B cell (primary cell): ENCODE measurements around the gene CPA1. TPM values are rescaled to one million over a fixed set of nuclear protein-coding genes. Genes with fewer than 3 reads are reported as not detected.

ENCODE experiments used
- ATAC-seq: fragments of 200-7000 bp; cut with Tn5 transposase; one replicate; pipeline ENCODE4 v1.10.0; 2021; ENCODE audit warnings: low read depth, mild to moderate bottlenecking, moderate number of reproducible peaks, moderate library complexity
- CTCF ChIA-PET: fragments of 350-600 bp; sonication (Branson Sonifier 250); formaldehyde crosslinking; loops from one replicate; lab custom pipeline; 2021; ENCODE audit warnings: antibody characterized with exemption, inconsistent platforms; lab: Charles Lee
- POLR2A ChIA-PET: fragments of 350-600 bp; sonication (Branson Sonifier 250); formaldehyde crosslinking; loops from one replicate; lab custom pipeline; 2021; ENCODE audit warnings: antibody characterized with exemption; lab: Charles Lee
- DNase-seq: peaks from one replicate; pipeline ENCODE4 v3.0.0; 2013
- H2AFZ ChIP-seq: 2 replicates; pipeline ENCODE4 v1.6.1; 2012; ENCODE audit warnings: mild to moderate bottlenecking, low read depth, low read length; ENCODE audit not compliant: insufficient read depth, poor library complexity, severe bottlenecking
- H3K27ac ChIP-seq, 2 donors: 1 replicate in 1 of 2; 2 replicates in 1 of 2; pipeline ENCODE4 v1.5.1; 2012 to 2013; ENCODE audit warnings: low read length in 2 of 2, mild to moderate bottlenecking in 2 of 2, moderate library complexity in 1 of 2
- H3K27me3 ChIP-seq, 4 experiments: fragments of 200-600 bp in 1 of 4; sonication (generic) in 1 of 4; replicated peaks in 1 of 4; 1 replicate in 2 of 4; 2 replicates in 2 of 4; pipeline versions ENCODE4 v1.6.1 to v1.7.0; 2013 to 2016; ENCODE audit warnings: low read length in 3 of 4, mild to moderate bottlenecking in 2 of 4, mixed read lengths in 1 of 4, moderate library complexity in 1 of 4; ENCODE audit not compliant: insufficient read depth in 4 of 4, control insufficient read depth in 3 of 4; ENCODE audit errors: control extremely low read depth in 1 of 4
- H3K36me3 ChIP-seq, 2 experiments: replicated peaks in 1 of 2; 1 replicate in 1 of 2; 2 replicates in 1 of 2; pipeline versions ENCODE4 v1.6.1 to v1.7.1; 2013; ENCODE audit warnings: low read length in 1 of 2; ENCODE audit not compliant: insufficient read depth in 2 of 2, control insufficient read depth in 1 of 2; ENCODE audit errors: control extremely low read depth in 1 of 2, extremely low read depth in 1 of 2
- H3K4me1 ChIP-seq, 2 donors: fragments of 200-600 bp in 1 of 2; sonication (generic) in 1 of 2; 1 replicate in 1 of 2; 2 replicates in 1 of 2; pipeline versions ENCODE4 v1.5.1 to v1.6.1; 2013 to 2017; ENCODE audit warnings: low read length in 2 of 2; ENCODE audit not compliant: control insufficient read depth in 2 of 2, insufficient read depth in 2 of 2
- H3K4me2 ChIP-seq: replicated peaks from 2 replicates; pipeline ENCODE3; 2012; ENCODE audit warnings: mild to moderate bottlenecking, low read depth, low read length; ENCODE audit not compliant: poor library complexity, severe bottlenecking
- H3K4me3 ChIP-seq, 5 experiments: fragments of 200-600 bp in 1 of 5; sonication (generic) in 1 of 5; 1 replicate in 3 of 5; 2 replicates in 2 of 5; pipeline versions ENCODE4 v1.5.1 to v1.7.0; 2011 to 2016; ENCODE audit warnings: low read length in 4 of 5, mild to moderate bottlenecking in 4 of 5, low read depth in 2 of 5, control low read depth in 1 of 5, moderate library complexity in 1 of 5; ENCODE audit not compliant: insufficient read depth in 1 of 5; ENCODE audit errors: control extremely low read depth in 1 of 5, extremely low read depth in 1 of 5
- H3K79me2 ChIP-seq: fragments of 200-600 bp; sonication (generic); one replicate; pipeline ENCODE4 v1.6.0; 2016; ENCODE audit warnings: low read length; ENCODE audit not compliant: control insufficient read depth, insufficient read depth
- H3K9ac ChIP-seq: fragments of 200-600 bp; sonication (generic); 2 replicates; pipeline ENCODE4 v1.6.1; 2017; ENCODE audit warnings: mild to moderate bottlenecking, low read length, moderate library complexity
- H3K9me3 ChIP-seq, 3 donors: one replicate each; pipeline versions ENCODE4 v1.6.1 to v1.7.1; 2013; ENCODE audit warnings: low read length in 2 of 3; ENCODE audit not compliant: control insufficient read depth in 2 of 3, insufficient read depth in 1 of 3; ENCODE audit errors: control extremely low read depth in 1 of 3
- H4K20me1 ChIP-seq: 2 replicates; pipeline ENCODE4 v1.6.0; 2012; ENCODE audit warnings: mild to moderate bottlenecking, low read length; ENCODE audit not compliant: insufficient read depth, control insufficient read depth, poor library complexity, severe bottlenecking
- H3K27ac Mint-ChIP-seq: one replicate; pipeline ENCODE4 v1.8.0; 2021; ENCODE audit warnings: mixed read lengths
- H3K27me3 Mint-ChIP-seq: one replicate; pipeline ENCODE4 v1.8.0; 2021; ENCODE audit warnings: mixed read lengths
- H3K4me1 Mint-ChIP-seq: one replicate; pipeline ENCODE4 v1.8.0; 2021; ENCODE audit warnings: mixed read lengths
- H3K4me3 Mint-ChIP-seq: one replicate; pipeline ENCODE4 v1.8.0; 2021; ENCODE audit warnings: mixed read lengths
- H3K9me3 Mint-ChIP-seq: one replicate; pipeline ENCODE4 v1.8.0; 2022; ENCODE audit warnings: mixed read lengths; ENCODE audit not compliant: insufficient read depth
- EZH2 ChIP-seq: IDR thresholded peaks from 2 replicates; pipeline ENCODE4 v1.6.1; 2012; ENCODE audit warnings: borderline replicate concordance, low read depth, mild to moderate bottlenecking, moderate library complexity, low read length; ENCODE audit not compliant: insufficient read depth, poor library complexity, severe bottlenecking
- WGBS: methylation state at CpG from one replicate; pipeline ENCODE4 v1.1.5; 2013; ENCODE audit warnings: missing lambda C conversion rate; ENCODE audit not compliant: insufficient coverage; 5-methylcytosine and 5-hydroxymethylcytosine counted together
- intact Hi-C: fragments of 100-400 bp; cut with micrococcal nuclease; formaldehyde crosslinking; loops from one replicate; pipeline ENCODE4 v1.10.0; 2022
- polyA plus RNA-seq: library from polyadenylated mRNA; depleted of rRNA; stranded (reverse); fragments of >200 nt; gene quantifications from 2 replicates; pipeline ENCODE4 v1.2.3, GENCODE V29; 2012
- total RNA-seq, 2 donors: library from RNA; stranded (reverse); fragments of 120-200 nt in 1 of 2; gene quantifications; 1 replicate in 1 of 2; 2 replicates in 1 of 2; pipeline versions ENCODE4 v1.2.3 to v1.2.4, GENCODE V29; 2013 to 2022
- TF ChIP-seq, protein P1 (sequence below): fragments of 200-600 bp; IDR thresholded peaks from one replicate; pipeline ENCODE4 v1.8.0; 2022; ENCODE audit warnings: antibody characterized with exemption, mild to moderate bottlenecking

Gene CPA1
- total and polyA plus RNA-seq, 2 donors (not counting 1 experiment from before 2014, with no cell fraction given): not detected

DNA sequence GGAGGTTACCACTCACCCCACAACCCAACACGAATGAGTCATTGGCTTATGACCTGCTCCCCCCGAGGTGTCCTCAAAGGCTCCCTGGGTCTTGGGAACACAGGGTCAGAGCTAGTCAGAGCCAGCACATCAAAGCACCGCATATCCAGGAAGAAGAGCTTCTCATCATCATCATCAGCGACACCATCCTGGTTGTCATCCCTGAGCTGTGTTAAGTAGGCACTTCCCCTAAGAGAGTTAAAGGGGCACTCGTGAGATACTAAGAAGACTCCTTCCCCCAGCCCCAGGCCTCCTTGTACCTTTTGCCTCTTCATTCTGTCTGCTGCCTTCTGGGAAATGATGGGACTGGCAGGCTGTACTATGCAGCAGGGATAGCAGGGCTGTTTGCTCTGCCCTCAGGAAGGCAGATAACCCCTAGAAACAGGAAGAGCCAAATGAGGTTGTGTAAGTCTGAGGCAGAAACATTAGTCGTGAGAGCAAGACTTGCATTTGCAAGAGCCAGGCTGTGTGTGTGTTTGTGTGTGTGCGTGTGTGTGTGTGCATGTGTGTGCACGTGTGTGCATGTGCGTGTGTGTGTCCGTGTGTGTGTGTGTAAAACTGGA is 11.1 kb upstream of the CPA1 start:
- no peaks in the 10 kb centered on the region for H3K27me3 ChIP-seq
- H3K9me3 ChIP-seq: no peaks in the 10 kb centered on the region
- no peak overlapping the region for H3K27ac ChIP-seq
- H2AFZ ChIP-seq: peak overlapping the region; percentile 46
- ChIA-PET POLR2A (no interaction called here), CTCF (no interaction called here)
- no peaks in the 10 kb centered on the region for H4K20me1 ChIP-seq
- TF ChIP-seq EZH2: no peak
- TF ChIP-seq, protein P1, sequence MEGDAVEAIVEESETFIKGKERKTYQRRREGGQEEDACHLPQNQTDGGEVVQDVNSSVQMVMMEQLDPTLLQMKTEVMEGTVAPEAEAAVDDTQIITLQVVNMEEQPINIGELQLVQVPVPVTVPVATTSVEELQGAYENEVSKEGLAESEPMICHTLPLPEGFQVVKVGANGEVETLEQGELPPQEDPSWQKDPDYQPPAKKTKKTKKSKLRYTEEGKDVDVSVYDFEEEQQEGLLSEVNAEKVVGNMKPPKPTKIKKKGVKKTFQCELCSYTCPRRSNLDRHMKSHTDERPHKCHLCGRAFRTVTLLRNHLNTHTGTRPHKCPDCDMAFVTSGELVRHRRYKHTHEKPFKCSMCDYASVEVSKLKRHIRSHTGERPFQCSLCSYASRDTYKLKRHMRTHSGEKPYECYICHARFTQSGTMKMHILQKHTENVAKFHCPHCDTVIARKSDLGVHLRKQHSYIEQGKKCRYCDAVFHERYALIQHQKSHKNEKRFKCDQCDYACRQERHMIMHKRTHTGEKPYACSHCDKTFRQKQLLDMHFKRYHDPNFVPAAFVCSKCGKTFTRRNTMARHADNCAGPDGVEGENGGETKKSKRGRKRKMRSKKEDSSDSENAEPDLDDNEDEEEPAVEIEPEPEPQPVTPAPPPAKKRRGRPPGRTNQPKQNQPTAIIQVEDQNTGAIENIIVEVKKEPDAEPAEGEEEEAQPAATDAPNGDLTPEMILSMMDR: no peak
- H3K79me2 ChIP-seq: no peaks in the 10 kb centered on the region
- no peaks in the 10 kb centered on the region for H3K4me1 ChIP-seq
- Mint-ChIP-seq H3K27ac (no peak overlapping the region), H3K4me3 (no peak overlapping the region), H3K27me3 (no peaks in the 10 kb centered on the region), H3K9me3 (no peaks in the 10 kb centered on the region), H3K4me1 (no peaks in the 10 kb centered on the region)
- WGBS: 71% methylated on average over 10 of the region's 10 CpGs
- intact Hi-C loops: no loop called here
- no peak overlapping the region for H3K4me3 ChIP-seq
- H3K36me3 ChIP-seq: no peaks in the 10 kb centered on the region
- ATAC-seq: no peak
- H3K4me2 ChIP-seq: no peak overlapping the region
- H3K9ac ChIP-seq: no peak overlapping the region
- DNase-seq: no peak

GRCh38 chr7:130369831-130370550 is 10.3 kb upstream of the CPA1 start:
- WGBS: 56% methylated on average over 1 of the region's 3 CpGs
- Histone ChIP-seq H3K79me2 (no peaks in the 10 kb centered on the region), H3K4me1 (no peaks in the 10 kb centered on the region), H3K4me3 (no peak overlapping the region), H3K9me3 (no peaks in the 10 kb centered on the region), H3K4me2 (no peak overlapping the region), H2AFZ (no peak overlapping the region), H3K27ac (no peak overlapping the region), H3K36me3 (no peaks in the 10 kb centered on the region), H3K27me3 (no peaks in the 10 kb centered on the region), H3K9ac (no peak overlapping the region), H4K20me1 (no peaks in the 10 kb centered on the region)
- ATAC-seq (no peak), DNase-seq (no peak)
- Mint-ChIP-seq H3K27ac (no peak overlapping the region), H3K4me1 (no peaks in the 10 kb centered on the region), H3K27me3 (no peaks in the 10 kb centered on the region), H3K4me3 (no peak overlapping the region), H3K9me3 (no peaks in the 10 kb centered on the region)
- ChIA-PET CTCF (no interaction called here), POLR2A (no interaction called here)
- intact Hi-C loops: no loop called here
- TF ChIP-seq EZH2: no peak
- TF ChIP-seq, protein P1: no peak
